GM18498 (cell line): ENCODE measurements around the gene MAP3K5.
"Not testable (repeated sequence)": the region's sequence is repeated elsewhere in the genome, so short reads cannot be mapped to it uniquely, and the experiment has no call there.

Source experiments
- ATAC-seq: cut with Tn5 transposase; IDR thresholded peaks from one replicate; pipeline ENCODE4 v1.9.1; 2021; ENCODE audit warnings: mild to moderate bottlenecking, moderate library complexity; ENCODE audit not compliant: unreplicated experiment

MAP3K5 gene, protein sequence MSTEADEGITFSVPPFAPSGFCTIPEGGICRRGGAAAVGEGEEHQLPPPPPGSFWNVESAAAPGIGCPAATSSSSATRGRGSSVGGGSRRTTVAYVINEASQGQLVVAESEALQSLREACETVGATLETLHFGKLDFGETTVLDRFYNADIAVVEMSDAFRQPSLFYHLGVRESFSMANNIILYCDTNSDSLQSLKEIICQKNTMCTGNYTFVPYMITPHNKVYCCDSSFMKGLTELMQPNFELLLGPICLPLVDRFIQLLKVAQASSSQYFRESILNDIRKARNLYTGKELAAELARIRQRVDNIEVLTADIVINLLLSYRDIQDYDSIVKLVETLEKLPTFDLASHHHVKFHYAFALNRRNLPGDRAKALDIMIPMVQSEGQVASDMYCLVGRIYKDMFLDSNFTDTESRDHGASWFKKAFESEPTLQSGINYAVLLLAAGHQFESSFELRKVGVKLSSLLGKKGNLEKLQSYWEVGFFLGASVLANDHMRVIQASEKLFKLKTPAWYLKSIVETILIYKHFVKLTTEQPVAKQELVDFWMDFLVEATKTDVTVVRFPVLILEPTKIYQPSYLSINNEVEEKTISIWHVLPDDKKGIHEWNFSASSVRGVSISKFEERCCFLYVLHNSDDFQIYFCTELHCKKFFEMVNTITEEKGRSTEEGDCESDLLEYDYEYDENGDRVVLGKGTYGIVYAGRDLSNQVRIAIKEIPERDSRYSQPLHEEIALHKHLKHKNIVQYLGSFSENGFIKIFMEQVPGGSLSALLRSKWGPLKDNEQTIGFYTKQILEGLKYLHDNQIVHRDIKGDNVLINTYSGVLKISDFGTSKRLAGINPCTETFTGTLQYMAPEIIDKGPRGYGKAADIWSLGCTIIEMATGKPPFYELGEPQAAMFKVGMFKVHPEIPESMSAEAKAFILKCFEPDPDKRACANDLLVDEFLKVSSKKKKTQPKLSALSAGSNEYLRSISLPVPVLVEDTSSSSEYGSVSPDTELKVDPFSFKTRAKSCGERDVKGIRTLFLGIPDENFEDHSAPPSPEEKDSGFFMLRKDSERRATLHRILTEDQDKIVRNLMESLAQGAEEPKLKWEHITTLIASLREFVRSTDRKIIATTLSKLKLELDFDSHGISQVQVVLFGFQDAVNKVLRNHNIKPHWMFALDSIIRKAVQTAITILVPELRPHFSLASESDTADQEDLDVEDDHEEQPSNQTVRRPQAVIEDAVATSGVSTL (N-terminal part only)

GRCh38 chr6:136792410-136793262 is at the start of gene MAP3K5:
TSS of gene MAP3K5 (minus strand) at chr6:136792477. CDS start at chr6:136792157, 320 bp downstream.
- ATAC-seq = peak; percentile 70

DNA sequence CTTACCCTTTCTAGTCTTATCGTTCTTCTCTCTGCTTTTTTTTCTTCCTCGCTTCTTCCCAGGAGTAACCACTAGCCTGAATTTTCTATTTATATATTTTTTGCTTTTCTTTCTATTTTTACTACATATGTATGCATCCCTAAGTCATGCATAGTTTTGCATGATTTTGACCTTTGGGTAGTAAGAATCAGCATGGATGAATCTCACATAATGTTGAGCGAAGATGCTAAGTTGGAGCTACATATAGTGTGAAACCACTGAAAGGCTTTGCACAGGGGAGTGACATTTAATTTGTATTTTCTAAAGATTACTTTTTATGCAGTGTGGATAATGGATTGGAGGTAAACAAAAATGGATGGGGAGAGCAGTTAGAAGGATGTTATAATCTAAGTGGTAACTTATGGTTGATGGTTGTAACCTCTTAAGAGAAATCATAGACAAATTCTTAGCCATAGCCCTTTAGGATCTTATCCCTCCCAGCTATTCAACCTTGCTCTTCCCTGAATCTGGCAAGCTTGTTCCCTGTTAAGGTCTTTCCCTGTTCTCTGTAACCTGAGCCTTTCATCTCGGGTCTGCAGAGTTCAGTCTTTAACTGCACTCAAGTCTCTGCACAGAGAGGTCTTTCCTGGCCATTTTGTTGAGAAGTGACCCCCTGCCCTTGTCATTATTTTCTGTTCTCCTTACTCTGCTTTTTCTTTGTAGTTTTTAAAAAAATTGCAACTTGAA is 48.2 kb upstream of the MAP3K5 start:
- ATAC-seq = no peak

DNA sequence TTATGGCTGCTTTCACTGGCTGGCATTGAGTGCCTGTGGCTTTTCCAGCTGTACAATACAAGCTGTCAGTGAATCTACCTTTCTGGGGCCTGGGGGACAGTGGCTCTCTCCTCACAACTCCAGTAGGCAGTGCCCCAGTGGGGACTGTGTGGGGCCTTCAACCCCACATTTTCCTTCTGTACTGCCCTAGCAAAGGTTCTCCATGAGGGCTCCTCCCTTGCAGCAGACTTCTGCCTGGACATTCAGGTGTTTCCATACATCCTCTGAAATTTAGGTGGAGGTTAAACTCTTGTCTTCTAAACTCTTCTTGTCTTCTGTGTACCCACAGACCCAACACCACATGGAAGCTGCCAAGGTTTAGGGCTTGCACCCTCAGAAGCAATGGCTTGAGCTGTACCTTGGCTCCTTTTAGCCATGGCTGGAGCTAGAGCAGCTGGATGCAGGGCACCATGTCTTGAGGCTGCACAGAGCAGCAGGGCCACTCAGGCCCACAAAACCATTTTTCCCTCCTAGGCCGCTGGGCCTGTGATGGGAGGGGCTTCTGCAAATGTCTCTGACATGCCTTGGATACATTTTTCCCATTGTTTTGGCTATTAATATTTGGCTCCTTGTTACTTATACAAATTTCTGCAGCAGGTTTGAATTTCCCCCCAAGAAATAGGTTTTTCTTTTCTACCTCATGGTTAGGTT is 39.7 kb upstream of the MAP3K5 start:
- no peak for ATAC-seq

DNA sequence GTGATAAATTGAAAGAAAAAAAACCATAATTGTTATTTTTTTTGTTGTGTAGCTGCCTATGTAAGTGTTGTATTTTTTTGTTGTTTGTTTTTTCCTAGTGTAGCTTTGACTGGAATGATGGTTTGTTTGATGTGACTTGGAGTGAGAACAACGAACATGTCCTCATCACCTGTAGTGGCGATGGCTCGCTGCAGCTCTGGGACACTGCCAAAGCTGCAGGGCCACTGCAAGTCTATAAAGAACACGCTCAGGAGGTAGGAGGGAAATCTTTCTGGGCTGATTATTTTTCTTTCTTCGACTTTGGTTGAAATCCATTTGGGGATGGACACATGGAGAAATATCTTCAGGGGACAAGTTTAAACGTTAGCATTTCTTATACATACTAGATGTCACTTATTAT is 33.9 kb upstream of the MAP3K5 start:
- no peak for ATAC-seq

GRCh38 chr6:136823128-136823660 is 30.9 kb upstream of the MAP3K5 start:
- ATAC-seq = no peak

GRCh38 chr6:136822376-136823127 is 30.3 kb upstream of the MAP3K5 start, which contains the start of gene PEX7:
TSS of gene PEX7 (plus strand) at chr6:136822592. CDS start at chr6:136822666, 74 bp downstream.
- peak; percentile 98 for ATAC-seq

- peak; percentile 10 for ATAC-seq
Observed at GRCh38 chr6:136822046-136822375, 29.7 kb upstream of the MAP3K5 start.

DNA sequence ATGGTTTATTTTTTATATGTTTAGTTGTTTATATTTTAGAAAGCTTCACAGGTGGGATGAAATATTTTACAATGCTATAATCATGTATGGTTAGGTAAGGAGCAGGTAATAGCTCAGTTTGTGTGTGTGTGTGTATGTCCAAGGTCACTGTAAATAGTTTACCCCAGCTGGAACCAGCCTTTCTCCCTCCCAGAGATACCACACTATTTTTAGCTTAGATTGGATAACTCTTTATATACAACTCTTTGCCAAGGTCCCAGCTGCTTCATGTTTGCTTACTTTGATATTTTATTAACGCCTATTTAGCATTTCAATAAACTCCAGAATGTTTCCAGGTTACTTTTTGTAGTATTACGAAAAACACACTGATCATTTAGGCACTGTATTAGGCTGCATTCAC is 28.3 kb upstream of the MAP3K5 start:
- no peak for ATAC-seq

GRCh38 chr6:136816656-136817055 is 24.4 kb upstream of the MAP3K5 start:
- ATAC-seq = no peak

- ATAC-seq = not testable (repeated sequence)
Observed at GRCh38 chr6:136815608-136816007, 23.3 kb upstream of the MAP3K5 start.

GRCh38 chr6:136812174-136812573 is 19.9 kb upstream of the MAP3K5 start:
- ATAC-seq = no peak

- ATAC-seq = no peak
Observed at GRCh38 chr6:136811272-136811671, 19.0 kb upstream of the MAP3K5 start.

DNA sequence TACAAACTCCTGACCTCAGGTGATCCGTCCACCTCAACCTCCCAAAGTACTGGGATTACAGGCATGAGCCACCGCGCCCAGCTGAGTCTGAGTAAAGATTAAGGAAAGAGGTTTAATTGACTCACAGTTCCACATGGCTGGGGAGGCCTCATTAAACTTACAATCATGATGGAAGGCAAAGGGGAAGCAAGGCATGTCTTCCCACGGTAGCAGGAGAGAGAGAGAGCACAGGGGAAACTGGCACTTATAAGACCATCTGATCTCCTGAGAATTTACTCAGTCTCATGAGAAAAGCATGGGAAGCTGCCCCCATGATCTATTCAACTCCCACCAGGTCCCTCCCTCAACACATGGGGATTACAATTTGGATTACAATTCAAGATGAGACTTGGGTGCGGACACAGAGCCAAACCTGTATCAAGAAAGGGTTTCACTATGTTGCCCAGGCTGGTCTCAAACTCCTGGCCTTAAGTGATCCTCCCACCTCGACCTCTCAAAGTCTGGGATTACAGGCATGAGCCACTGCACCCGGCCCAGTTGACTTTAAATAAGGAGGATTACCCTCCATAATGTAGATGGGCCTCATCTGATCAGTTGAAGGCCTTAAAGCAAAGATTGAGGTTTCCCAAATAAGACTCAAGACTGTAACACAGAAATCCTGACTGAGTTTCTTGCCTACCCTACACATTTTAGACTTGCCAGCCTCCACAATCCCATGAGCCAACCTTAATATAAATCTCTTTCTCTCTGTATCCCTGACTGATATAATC is 17.0 kb upstream of the MAP3K5 start:
- ATAC-seq = no peak

GRCh38 chr6:136803608-136804007 is 11.3 kb upstream of the MAP3K5 start:
- ATAC-seq = no peak

DNA sequence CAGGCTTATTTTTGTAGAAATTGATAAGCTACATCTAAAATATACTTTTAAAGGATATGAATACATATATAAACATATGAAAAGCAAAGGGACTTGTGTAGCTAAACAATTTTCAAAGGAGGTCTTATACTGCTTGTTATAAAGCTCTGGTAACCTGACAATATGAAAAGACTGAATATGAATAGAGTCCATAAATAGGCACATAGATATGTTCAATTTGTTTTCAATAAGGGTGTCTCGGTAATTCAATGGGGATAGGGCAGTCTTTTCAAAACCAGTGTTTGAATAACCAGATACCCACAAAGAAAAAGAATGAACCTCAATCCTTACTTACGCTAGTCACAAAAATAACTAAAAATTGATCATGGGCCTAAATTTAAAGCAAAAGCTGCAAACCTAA is 9.3 kb upstream of the MAP3K5 start:
- no peak for ATAC-seq

DNA sequence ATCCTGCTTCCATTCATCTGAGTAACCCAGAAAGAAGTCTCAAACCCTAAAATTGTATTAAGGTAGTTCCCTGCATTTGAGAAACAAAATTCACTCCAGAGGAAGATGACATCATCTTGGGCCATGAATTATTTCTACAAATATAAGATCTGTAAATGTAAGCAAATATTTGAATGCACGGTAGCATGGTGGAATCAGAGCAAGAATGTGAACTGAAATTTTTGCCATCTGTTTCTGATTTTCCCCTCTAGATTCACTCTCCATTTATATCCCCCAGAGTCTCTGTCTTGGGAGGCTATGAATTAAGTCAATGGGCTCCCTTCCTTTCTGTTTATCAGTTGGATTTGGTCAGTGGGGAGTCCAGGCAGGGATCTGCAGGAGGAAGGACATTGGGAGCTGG is 5.8 kb upstream of the MAP3K5 start:
- ATAC-seq = no peak

- ATAC-seq = no peak
Observed at GRCh38 chr6:136795996-136796395, 3.7 kb upstream of the MAP3K5 start.
